Endodermal cell (in vitro differentiated cells): ENCODE measurements around the gene BFSP2. TPM values are rescaled to one million over a fixed set of nuclear protein-coding genes. Genes with fewer than 3 reads are reported as not detected.
"Not testable (repeated sequence)": the region's sequence is repeated elsewhere in the genome, so short reads cannot be mapped to it uniquely, and the experiment has no call there.

Experiments
- DNase-seq: peaks from one replicate; pipeline ENCODE4 v3.0.0-alpha.2; 2017
- H3K27ac ChIP-seq: 2 replicates; pipeline ENCODE4 v1.5.1; 2013; ENCODE audit warnings: mild to moderate bottlenecking, low read depth, low read length, moderate library complexity
- H3K27me3 ChIP-seq: 2 replicates; pipeline ENCODE4 v1.6.1; 2013; ENCODE audit warnings: mild to moderate bottlenecking, low read length, moderate library complexity; ENCODE audit not compliant: insufficient read depth, control insufficient read depth, poor library complexity, severe bottlenecking
- H3K36me3 ChIP-seq: 2 replicates; pipeline ENCODE4 v1.7.0; 2013; ENCODE audit warnings: mild to moderate bottlenecking, low read length, moderate library complexity; ENCODE audit not compliant: control insufficient read depth, insufficient read depth
- H3K4me1 ChIP-seq: one replicate; pipeline ENCODE4 v1.7.0; 2013; ENCODE audit warnings: low read length; ENCODE audit not compliant: control insufficient read depth, insufficient read depth
- H3K4me3 ChIP-seq: 2 replicates; pipeline ENCODE4 v1.5.1; 2013; ENCODE audit warnings: mild to moderate bottlenecking, low read length, moderate library complexity
- H3K9ac ChIP-seq: 2 replicates; pipeline ENCODE4 v1.6.1; 2013; ENCODE audit warnings: mild to moderate bottlenecking, low read length, moderate library complexity; ENCODE audit not compliant: poor library complexity, severe bottlenecking; ENCODE audit errors: extremely low read depth
- H3K9me3 ChIP-seq: 2 replicates; pipeline ENCODE4 v1.6.1; 2013; ENCODE audit warnings: mild to moderate bottlenecking, low read length, moderate library complexity; ENCODE audit not compliant: control insufficient read depth
- H3K27ac Mint-ChIP-seq: 2 replicates; pipeline ENCODE4 v1.8.0; 2020; ENCODE audit warnings: mixed read lengths
- H3K27me3 Mint-ChIP-seq: 2 replicates; pipeline ENCODE4 v1.8.0; 2021; ENCODE audit warnings: mild to moderate bottlenecking, mixed read lengths; ENCODE audit not compliant: insufficient read depth
- H3K36me3 Mint-ChIP-seq: 2 replicates; pipeline ENCODE4 v1.8.0; 2020; ENCODE audit warnings: low read depth, mixed read lengths
- H3K4me1 Mint-ChIP-seq: 2 replicates; pipeline ENCODE4 v1.8.0; 2020; ENCODE audit warnings: mixed read lengths
- H3K4me3 Mint-ChIP-seq: 2 replicates; pipeline ENCODE4 v1.8.0; 2020; ENCODE audit warnings: mild to moderate bottlenecking, moderate library complexity, mixed read lengths
- H3K9me3 Mint-ChIP-seq: 2 replicates; pipeline ENCODE4 v1.8.0; 2020; ENCODE audit warnings: mild to moderate bottlenecking, mixed read lengths
- WGBS, 2 experiments: methylation state at CpG; one replicate each; pipeline versions ENCODE4 v1.1.5 to v1.1.7; 2013; ENCODE audit warnings: missing lambda C conversion rate in 2 of 2, mixed read lengths in 1 of 2; ENCODE audit not compliant: insufficient coverage in 1 of 2, insufficient read length in 1 of 2; 5-methylcytosine and 5-hydroxymethylcytosine counted together
- total RNA-seq, 2 donors: library from RNA; stranded (reverse); fragmentation: NEBNext Ultra II Directional in 1 of 2; extraction: Animal tissue kit (Norgen Biotek cat#: 25700) in 1 of 2; gene quantifications; 2 replicates in 1 of 2; 3 replicates in 1 of 2; pipeline ENCODE4 v1.2.1, GENCODE V29; 2021
- TF ChIP-seq, protein P1 (sequence below): fragments of 200-600 bp; sonication (generic); conservative IDR thresholded peaks from 2 replicates; pipeline ENCODE4 v1.5.0; 2021; ENCODE audit warnings: antibody characterized with exemption, mild to moderate bottlenecking

The BFSP2 gene
- total RNA-seq, 2 donors from 2014 or later: not detected

DNA sequence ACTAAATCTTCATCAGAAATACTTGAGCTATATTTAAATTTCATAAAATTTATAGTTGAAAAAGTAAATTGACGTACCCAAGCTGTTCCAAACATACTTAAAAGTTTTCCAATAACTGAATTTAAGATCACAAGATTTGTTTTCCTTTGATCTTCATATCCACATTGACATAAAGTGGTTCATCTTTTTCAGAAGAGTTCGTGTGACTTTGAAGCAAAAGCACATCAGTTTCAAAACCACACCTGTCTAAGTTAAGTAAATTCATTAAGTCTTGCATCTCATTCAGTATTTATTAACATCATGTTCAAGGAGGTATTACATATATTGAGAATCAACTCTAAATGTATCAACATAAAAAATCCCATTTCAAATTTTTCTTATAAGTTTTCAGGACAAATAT, 79.5 kb downstream of the BFSP2 start:
- Histone ChIP-seq H3K9ac (no peak overlapping the region), H3K36me3 (no peaks in the 10 kb centered on the region), H3K4me1 (no peaks in the 10 kb centered on the region), H3K27ac (no peak overlapping the region), H3K4me3 (no peak overlapping the region), H3K27me3 (no peaks in the 10 kb centered on the region), H3K9me3 (no peaks in the 10 kb centered on the region)
- Mint-ChIP-seq H3K9me3 (peaks cover 5% of the 10 kb centered on the region), H3K36me3 (no peaks in the 10 kb centered on the region), H3K4me3 (no peak overlapping the region), H3K27ac (no peak overlapping the region), H3K27me3 (no peaks in the 10 kb centered on the region), H3K4me1 (peaks cover 26% of the 10 kb centered on the region)
- no peak for DNase-seq
- WGBS, 2 experiments: 88 to 97% methylated on average over 1 to 2 of the region's 2 CpGs
- TF ChIP-seq, protein P1, sequence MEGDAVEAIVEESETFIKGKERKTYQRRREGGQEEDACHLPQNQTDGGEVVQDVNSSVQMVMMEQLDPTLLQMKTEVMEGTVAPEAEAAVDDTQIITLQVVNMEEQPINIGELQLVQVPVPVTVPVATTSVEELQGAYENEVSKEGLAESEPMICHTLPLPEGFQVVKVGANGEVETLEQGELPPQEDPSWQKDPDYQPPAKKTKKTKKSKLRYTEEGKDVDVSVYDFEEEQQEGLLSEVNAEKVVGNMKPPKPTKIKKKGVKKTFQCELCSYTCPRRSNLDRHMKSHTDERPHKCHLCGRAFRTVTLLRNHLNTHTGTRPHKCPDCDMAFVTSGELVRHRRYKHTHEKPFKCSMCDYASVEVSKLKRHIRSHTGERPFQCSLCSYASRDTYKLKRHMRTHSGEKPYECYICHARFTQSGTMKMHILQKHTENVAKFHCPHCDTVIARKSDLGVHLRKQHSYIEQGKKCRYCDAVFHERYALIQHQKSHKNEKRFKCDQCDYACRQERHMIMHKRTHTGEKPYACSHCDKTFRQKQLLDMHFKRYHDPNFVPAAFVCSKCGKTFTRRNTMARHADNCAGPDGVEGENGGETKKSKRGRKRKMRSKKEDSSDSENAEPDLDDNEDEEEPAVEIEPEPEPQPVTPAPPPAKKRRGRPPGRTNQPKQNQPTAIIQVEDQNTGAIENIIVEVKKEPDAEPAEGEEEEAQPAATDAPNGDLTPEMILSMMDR: no peak

DNA sequence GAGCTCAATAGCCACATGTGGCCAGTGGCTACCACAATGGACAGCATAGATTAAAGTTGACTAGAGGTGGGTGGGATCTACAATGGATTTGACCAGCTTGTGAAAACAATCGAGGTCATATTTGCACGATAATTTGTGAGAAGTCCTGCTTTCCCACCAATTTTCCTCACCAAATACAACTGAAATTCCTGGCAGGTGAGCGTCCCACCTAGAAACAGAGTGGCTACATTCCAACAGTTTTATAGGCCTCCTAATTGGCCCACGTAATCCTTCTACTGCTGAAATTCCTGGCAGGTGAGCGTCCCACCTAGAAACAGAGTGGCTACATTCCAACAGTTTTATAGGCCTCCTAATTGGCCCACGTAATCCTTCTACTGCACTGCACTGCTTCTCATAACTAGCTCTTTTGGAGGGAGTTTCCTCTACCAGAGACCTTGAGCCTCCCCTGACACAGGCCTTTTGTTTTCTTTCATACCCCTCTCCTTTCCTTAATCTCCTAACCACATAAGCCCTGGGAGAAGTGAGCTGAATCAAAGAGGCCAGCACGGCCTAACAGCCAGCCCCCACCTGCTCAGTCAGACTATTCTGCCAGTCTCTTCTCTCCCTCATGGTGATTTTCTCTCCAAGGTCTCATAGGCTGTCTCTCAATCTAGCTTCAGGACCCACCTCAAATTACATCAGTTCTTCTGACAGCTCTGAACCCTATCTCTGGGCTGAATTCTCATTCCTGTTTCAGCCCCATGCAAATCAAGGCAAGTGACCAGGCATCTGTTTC, 80.2 kb downstream of the BFSP2 start:
- peaks cover 7% of the 10 kb centered on the region for H3K9me3 ChIP-seq
- TF ChIP-seq, protein P1: no peak
- no peak overlapping the region for H3K27ac ChIP-seq
- H3K36me3 Mint-ChIP-seq: no peaks in the 10 kb centered on the region
- H3K4me1 Mint-ChIP-seq: peaks cover 20% of the 10 kb centered on the region
- H3K27me3 ChIP-seq: no peaks in the 10 kb centered on the region
- H3K9me3 Mint-ChIP-seq: peaks cover 5% of the 10 kb centered on the region
- no peak overlapping the region for H3K4me3 ChIP-seq
- peak; percentile 62 for DNase-seq
- no peak overlapping the region for H3K9ac ChIP-seq
- WGBS, 2 experiments: 85 to 95% methylated on average over 6 to 7 of the region's 7 CpGs
- peak overlapping the region; percentile 90 for H3K27ac Mint-ChIP-seq
- no peak overlapping the region for H3K4me3 Mint-ChIP-seq
- H3K27me3 Mint-ChIP-seq: no peaks in the 10 kb centered on the region
- no peaks in the 10 kb centered on the region for H3K36me3 ChIP-seq
- H3K4me1 ChIP-seq: no peaks in the 10 kb centered on the region

DNA sequence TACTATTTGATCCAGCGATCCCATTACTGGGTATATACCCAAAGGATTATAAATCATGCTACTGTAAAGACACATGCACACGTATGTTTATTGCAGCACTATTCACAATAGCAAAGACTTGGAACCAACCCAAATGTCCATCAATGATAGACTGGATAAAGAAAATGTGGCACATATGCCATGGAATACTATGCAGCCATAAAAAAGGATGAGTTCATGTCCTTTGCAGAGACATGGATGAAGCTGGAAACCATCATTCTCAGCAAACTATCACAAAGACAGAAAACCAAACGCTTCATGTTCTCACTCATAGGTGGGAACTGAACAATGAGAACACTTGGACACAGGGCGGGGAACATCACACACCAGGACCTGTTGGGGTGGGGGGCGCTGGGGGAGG, 82.6 kb downstream of the BFSP2 start:
- not testable (repeated sequence) for H3K9ac ChIP-seq, DNase-seq, H3K4me3 ChIP-seq, H3K36me3 ChIP-seq, H3K4me1 ChIP-seq, H3K36me3 Mint-ChIP-seq, H3K27ac ChIP-seq, H3K27me3 Mint-ChIP-seq, H3K27me3 ChIP-seq, H3K27ac Mint-ChIP-seq, H3K4me3 Mint-ChIP-seq
- Mint-ChIP-seq H3K9me3 (peaks cover 18% of the 10 kb centered on the region), H3K4me1 (peaks cover 19% of the 10 kb centered on the region)
- peaks cover 25% of the 10 kb centered on the region for H3K9me3 ChIP-seq
- 60 to 71% methylated on average over 1 to 4 of the region's 5 CpGs for WGBS, 2 experiments
